Thymus (tissue), 11 donors: ENCODE measurements around the gene NHSL2. TPM values are rescaled to one million over a fixed set of nuclear protein-coding genes. Genes with fewer than 3 reads are reported as not detected.

Source experiments
- DNase-seq, 9 donors: peaks; one replicate each; pipeline ENCODE4 v3.0.0-alpha.2; 2013; ENCODE audit warnings: low spot score in 9 of 9, low read depth in 6 of 9, missing footprints in 1 of 9
- H3K27ac ChIP-seq, 2 donors: one replicate each; pipeline ENCODE4 v1.5.1; 2013; ENCODE audit warnings: control low read depth in 1 of 2, low read depth in 1 of 2, low read length in 1 of 2, mild to moderate bottlenecking in 1 of 2, moderate library complexity in 1 of 2
- H3K27me3 ChIP-seq, 2 donors: one replicate each; pipeline ENCODE4 v1.5.1; 2013; ENCODE audit warnings: low read length in 1 of 2; ENCODE audit not compliant: control insufficient read depth in 2 of 2, insufficient read depth in 1 of 2
- H3K36me3 ChIP-seq, 2 donors: one replicate each; pipeline ENCODE4 v1.5.1; 2013; ENCODE audit warnings: low read length in 1 of 2, mild to moderate bottlenecking in 1 of 2, moderate library complexity in 1 of 2; ENCODE audit not compliant: control insufficient read depth in 2 of 2, insufficient read depth in 2 of 2
- H3K4me1 ChIP-seq, 2 donors: one replicate each; pipeline ENCODE4 v1.5.1; 2013; ENCODE audit warnings: low read length in 2 of 2; ENCODE audit not compliant: control insufficient read depth in 2 of 2, insufficient read depth in 2 of 2
- H3K4me3 ChIP-seq, 2 donors: one replicate each; pipeline ENCODE4 v1.5.1; 2013; ENCODE audit warnings: low read length in 2 of 2, control low read depth in 1 of 2, mild to moderate bottlenecking in 1 of 2
- H3K9me3 ChIP-seq, 2 donors: one replicate each; pipeline ENCODE4 v1.5.1; 2013; ENCODE audit warnings: low read length in 1 of 2, mild to moderate bottlenecking in 1 of 2; ENCODE audit not compliant: control insufficient read depth in 2 of 2, insufficient read depth in 1 of 2
- WGBS: extraction: QIAGEN DNeasy Blood & Tissue Kit; methylation state at CpG from one replicate; pipeline ENCODE4 v1.1.7; 2013; 5-methylcytosine and 5-hydroxymethylcytosine counted together
- polyA plus RNA-seq: library from polyadenylated mRNA; stranded (reverse); fragments of 200-250 nt; gene quantifications from one replicate; pipeline ENCODE4 v1.2.3, GENCODE V29; 2013
- total RNA-seq: library from RNA; stranded (reverse); fragments of 120-200 nt; gene quantifications from one replicate; pipeline ENCODE4 v1.2.4, GENCODE V29; 2013
- donor health status: healthy.

The NHSL2 gene
- total and polyA plus RNA-seq, 2 donors, result 0.80 TPM

DNA sequence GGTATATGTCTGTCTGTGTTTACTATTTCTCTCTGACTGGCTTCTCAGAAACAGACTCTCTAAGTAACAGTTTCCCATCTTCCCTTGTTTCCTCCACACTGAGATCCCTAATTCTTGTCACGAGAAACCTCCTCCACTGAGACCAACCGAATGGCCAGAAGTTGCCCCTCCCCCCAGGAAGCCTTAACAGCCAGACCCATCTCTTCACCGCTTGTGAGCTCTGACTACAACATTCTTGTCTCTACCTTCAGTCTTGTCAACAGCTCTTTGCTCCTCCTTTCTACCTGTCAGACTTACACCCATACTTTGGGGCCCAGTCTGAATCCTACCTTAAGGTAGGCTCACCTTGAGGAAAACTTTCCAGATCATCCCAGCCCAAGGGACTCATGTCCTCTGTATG is 90.8 kb downstream of the NHSL2 start:
- Histone ChIP-seq H3K27ac (no peak overlapping the region), H3K36me3 (no peaks in the 10 kb centered on the region), H3K27me3 (no peaks in the 10 kb centered on the region), H3K4me3 (no peak overlapping the region), H3K9me3 (no peaks in the 10 kb centered on the region), H3K4me1 (no peaks in the 10 kb centered on the region)
- WGBS, result 89% methylated on average over 3 of the region's 3 CpGs
- DNase-seq, result no peak

DNA sequence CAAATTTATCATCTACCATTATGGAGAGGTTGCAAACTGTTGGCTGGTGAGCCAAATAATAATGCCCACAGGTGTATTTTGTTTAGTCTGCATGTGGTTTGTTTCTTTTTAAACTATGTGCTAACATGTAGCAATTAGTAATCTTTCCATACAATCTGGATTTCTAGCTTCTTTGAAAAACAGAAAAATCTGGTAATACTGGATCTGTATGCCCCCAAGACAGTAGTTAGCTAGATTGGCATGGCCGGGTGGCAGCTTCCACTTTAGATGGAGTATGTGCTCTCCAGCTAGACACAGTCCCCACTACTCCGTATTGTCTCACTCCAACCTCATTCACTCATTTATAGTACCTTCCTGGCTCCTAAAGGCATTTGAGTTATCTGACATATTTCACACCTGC is 91.3 kb downstream of the NHSL2 start:
- H3K4me3 ChIP-seq, result no peak overlapping the region
- no peak for DNase-seq
- no peaks in the 10 kb centered on the region for H3K4me1 ChIP-seq
- no peaks in the 10 kb centered on the region for H3K27me3 ChIP-seq
- H3K36me3 ChIP-seq, result no peaks in the 10 kb centered on the region
- 92% methylated on average over 2 of the region's 2 CpGs for WGBS
- H3K9me3 ChIP-seq, result no peaks in the 10 kb centered on the region
- no peak overlapping the region for H3K27ac ChIP-seq

DNA sequence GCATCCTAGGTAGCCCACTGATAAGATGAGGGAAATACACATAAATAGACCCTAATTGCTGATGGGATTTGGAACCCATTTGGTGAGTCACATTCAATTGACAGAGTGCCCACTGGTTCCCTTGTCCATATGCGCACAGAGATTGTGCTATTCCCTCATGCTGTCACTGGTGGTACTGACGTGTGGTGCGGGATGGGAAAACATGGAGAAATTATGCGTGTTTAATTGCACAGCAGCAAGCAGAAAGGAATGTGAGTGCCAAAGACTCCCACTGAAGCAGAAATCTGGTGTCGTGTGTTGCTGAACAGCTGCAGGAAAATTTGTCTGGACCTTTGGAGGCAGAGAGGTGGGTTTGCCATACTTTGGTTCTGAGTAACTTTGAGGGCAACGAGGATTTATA is 92.2 kb downstream of the NHSL2 start:
- Histone ChIP-seq H3K4me3 (no peak overlapping the region), H3K36me3 (no peaks in the 10 kb centered on the region), H3K4me1 (no peaks in the 10 kb centered on the region), H3K27ac (no peak overlapping the region), H3K27me3 (no peaks in the 10 kb centered on the region), H3K9me3 (no peaks in the 10 kb centered on the region)
- 98% methylated on average over 6 of the region's 6 CpGs for WGBS
- no peak for DNase-seq

DNA sequence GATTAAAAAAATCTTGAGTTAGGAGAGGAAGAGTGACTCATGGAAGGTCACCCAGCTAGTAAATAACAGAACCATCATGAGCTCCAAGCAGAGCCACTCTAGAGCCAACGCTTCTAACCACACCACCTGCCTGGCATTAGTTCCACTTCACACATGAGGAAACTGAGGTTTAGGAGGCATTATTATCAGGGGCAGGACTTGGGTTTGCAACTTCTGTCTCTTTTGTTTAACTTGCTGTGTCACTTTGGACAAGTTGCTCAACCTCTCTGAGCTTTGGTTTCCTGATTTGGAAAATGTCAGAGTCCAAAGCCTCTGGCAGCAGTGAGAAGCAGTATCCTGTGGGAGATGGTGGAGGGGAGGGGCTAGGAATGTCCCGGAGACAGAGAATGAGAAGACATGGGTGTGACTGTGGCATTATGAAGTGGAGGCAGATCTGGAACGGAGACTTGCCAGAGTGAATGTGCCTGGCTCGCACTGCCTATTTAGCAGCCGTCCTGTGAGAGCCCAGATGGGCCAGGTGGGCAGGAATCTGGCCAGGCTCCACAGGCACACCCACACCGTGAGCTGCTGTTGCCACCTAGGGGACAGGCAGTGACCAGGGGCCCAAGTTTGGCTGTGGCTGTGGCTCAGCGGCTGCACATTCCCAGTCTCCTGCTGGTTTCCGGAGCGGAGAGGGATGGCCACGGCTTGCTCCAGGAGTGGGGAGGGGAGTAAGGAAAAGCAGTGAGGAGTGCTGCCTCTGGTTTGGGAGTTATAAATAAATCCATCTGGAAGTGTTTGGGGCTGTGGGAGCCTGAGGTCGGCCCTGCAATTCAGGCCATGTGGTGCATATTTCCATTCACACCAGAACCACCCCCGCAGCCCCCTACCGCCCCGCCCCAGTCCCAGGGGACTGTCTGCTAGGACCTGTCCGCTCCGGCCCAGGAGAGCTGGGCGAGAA is 93.4 kb downstream of the NHSL2 start:
- no peak for DNase-seq
- WGBS, result 85% methylated on average over 17 of the region's 17 CpGs
- Histone ChIP-seq H3K27me3 (no peaks in the 10 kb centered on the region), H3K27ac (peak overlapping the region in 1 of 2 donors; percentile 11), H3K4me3 (no peak overlapping the region), H3K9me3 (no peaks in the 10 kb centered on the region), H3K4me1 (no peaks in the 10 kb centered on the region), H3K36me3 (no peaks in the 10 kb centered on the region)

DNA sequence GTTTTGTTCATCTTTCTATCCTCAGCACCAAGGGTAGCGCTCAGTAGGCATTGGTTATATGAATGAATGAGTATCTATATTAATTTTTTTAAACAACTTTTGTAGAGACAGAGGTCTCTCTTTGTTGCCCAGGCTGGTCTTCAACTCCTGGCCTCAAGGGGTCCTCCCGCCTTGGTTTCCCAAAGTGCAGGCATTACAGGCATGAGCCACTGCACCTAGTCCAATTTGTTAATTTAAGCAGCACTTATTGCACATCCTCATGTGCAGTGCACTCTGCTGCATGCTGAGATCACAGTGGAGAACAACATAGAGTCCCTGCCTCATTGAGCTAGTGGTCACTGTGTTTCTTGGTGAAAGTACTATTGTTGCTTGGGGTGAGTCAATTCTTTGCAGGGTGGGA is 94.4 kb downstream of the NHSL2 start:
- no peaks in the 10 kb centered on the region for H3K9me3 ChIP-seq
- no peaks in the 10 kb centered on the region for H3K36me3 ChIP-seq
- no peaks in the 10 kb centered on the region for H3K27me3 ChIP-seq
- WGBS, result 97% methylated on average over 2 of the region's 2 CpGs
- H3K27ac ChIP-seq, result no peak overlapping the region
- DNase-seq, result no peak
- H3K4me3 ChIP-seq, result no peak overlapping the region
- H3K4me1 ChIP-seq, result no peaks in the 10 kb centered on the region

GRCh38 chrX:72006461-72006860 is 95.8 kb downstream of the NHSL2 start:
- DNase-seq, result no peak
- no peaks in the 10 kb centered on the region for H3K9me3 ChIP-seq
- 96% methylated on average over 4 of the region's 4 CpGs for WGBS
- H3K4me3 ChIP-seq, result no peak overlapping the region
- no peak overlapping the region for H3K27ac ChIP-seq
- H3K4me1 ChIP-seq, result no peaks in the 10 kb centered on the region
- H3K27me3 ChIP-seq, result no peaks in the 10 kb centered on the region
- no peaks in the 10 kb centered on the region for H3K36me3 ChIP-seq

DNA sequence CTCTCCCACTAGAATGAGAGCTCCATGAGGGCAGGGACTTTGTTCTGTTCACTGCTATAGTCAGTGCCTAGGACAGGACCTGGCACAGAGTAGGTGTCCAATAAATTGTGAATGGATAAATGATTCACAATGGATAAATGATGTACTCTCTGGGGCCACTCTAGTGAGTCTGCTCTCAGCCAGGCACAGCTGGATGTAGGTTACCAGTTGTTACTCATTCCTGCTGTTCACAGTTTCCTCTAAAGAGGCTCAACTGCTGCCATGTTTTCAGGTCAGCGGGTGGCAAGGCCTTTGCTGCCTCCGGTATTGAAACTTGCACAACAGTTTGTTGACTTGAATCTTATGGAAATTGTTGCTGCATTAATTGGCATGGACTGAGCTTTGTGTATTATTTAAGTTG is 99.1 kb downstream of the NHSL2 start:
- Histone ChIP-seq H3K4me3 (no peak overlapping the region), H3K9me3 (no peaks in the 10 kb centered on the region), H3K27me3 (no peaks in the 10 kb centered on the region), H3K27ac (no peak overlapping the region), H3K4me1 (no peaks in the 10 kb centered on the region), H3K36me3 (no peaks in the 10 kb centered on the region)
- DNase-seq, result no peak
- WGBS, result 96% methylated on average over 2 of the region's 2 CpGs

GRCh38 chrX:72011734-72012133 is 101.1 kb downstream of the NHSL2 start:
- 97% methylated on average over 2 of the region's 2 CpGs for WGBS
- H3K4me1 ChIP-seq, result no peaks in the 10 kb centered on the region
- no peak for DNase-seq

DNA sequence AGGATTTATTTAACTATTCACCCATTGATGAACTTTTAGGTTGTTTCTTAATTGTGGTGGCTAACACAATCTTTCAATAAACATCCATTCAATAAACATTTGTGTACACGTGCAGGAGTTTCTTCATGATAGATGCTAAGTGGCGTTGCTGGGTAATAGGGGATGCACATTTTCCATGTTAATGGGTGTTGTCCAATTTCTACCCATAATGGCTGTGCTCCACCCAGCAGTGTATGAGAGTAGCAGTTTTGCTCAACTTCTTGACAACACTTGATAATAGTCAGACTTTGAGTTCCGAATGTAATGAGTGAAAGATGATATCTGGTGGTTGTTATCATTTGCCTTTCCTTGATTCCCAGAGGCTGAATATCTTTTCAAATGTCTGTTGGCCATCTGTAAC is 104.7 kb downstream of the NHSL2 start:
- H3K36me3 ChIP-seq, result no peaks in the 10 kb centered on the region
- DNase-seq, result no peak
- no peak overlapping the region for H3K4me3 ChIP-seq
- no peaks in the 10 kb centered on the region for H3K9me3 ChIP-seq
- no peak overlapping the region for H3K27ac ChIP-seq
- H3K27me3 ChIP-seq, result peaks cover 0 to 21% of the 10 kb centered on the region in 2 donors
- H3K4me1 ChIP-seq, result peaks cover 0 to 3% of the 10 kb centered on the region in 2 donors
- 96% methylated on average over 3 of the region's 3 CpGs for WGBS

More at GRCh38 chrX:72011734-72012133, 101.1 kb downstream of the NHSL2 start:
- Histone ChIP-seq H3K27ac (no peak overlapping the region), H3K27me3 (peaks cover 0 to under 1% of the 10 kb centered on the region in 2 donors), H3K36me3 (no peaks in the 10 kb centered on the region), H3K4me3 (no peak overlapping the region), H3K9me3 (no peaks in the 10 kb centered on the region)
